Measurements from ENCODE around the gene MTX1. TPM values are rescaled to one million over a fixed set of nuclear protein-coding genes. Genes with fewer than 3 reads are reported as not detected.

The MTX1 gene
- polyA plus RNA-seq, 1 donor: 38.6 TPM

DNA sequence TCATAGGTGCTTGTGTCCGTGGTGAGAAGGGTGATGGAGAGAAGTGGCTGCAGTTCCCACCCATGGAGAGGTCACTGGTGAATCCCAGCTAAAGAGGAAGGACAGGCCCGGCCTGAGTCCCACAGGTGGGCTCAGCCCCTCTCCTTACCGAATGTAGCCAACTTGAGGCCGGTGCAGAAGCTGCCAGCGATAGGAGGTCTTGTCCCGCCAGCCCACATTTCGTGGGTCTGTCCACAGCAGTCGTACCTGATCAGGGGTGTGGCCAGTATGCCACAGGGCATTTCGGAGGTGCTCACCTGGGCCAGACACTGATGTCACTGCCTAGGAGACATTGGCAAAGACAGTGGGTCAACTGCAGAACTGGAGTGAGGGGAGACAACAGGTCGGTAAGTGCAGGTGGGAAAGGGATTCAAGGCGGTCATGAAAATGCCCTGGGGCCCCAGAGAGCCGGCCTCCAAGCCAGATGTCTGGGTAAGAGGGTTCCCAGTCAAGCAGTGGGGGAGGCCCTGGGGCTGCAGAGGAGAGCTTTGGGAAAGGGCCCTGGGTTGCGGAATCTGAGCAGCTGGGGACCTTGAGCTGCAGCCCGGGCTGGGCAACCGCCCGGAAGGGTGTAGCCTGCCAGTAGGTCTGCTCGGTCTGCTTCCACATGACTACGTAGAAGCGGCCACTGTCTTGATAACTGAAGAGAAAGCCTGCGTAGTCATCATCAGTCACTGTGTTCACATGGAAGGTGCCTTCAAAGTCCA, 11.4 kb upstream of the MTX1 start:
- Histone ChIP-seq H3K36me3 (ENCODE audit: control insufficient read depth, insufficient read depth, low read length) (peaks cover 17% of the 10 kb centered on the region), H3K4me3 (ENCODE audit: low read length) (no peak overlapping the region), H3K4me1 (ENCODE audit: control insufficient read depth, insufficient read depth, low read length) (peaks cover 21% of the 10 kb centered on the region), H3K27me3 (ENCODE audit: control insufficient read depth, insufficient read depth, low read length) (peaks cover 14% of the 10 kb centered on the region), H3K27ac (ENCODE audit: low read length) (no peak overlapping the region), H3K9me3 (ENCODE audit: control insufficient read depth, low read depth, low read length) (no peaks in the 10 kb centered on the region)
- no CpG with 5 or more reads among the region's 20 CpGs for WGBS (ENCODE audit: insufficient coverage, low lambda C conversion rate)
- DNase-seq: no peak

DNA sequence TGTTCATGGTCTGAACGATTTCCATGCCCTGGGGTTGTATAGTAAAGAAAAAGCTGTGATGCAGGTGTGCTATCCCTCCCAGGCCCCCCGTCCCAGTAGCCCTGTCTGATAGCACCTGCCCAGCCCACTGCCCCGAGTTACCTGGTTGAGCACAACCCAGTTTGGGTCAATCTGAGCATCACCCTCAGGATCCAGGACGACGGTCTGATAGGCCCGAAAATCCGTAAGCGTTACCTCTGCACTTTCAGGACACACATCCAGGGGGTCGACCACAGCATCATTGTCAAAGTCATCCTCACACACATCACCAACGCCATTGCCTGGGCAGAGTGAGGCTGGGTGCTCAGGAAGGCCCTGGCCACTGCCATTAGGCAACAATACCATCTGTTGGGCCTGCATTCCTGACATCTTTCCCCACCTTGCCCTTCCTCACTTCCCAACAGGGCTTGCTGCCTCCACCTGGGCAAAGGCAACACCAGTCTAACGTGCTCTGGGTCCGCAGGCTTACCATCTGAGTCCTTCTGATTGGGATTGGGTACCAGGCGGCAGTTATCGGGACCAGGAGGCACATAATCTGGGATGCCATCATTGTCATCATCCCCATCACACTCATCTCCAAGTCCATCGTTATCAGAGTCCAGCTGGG, 10.5 kb upstream of the MTX1 start:
- H3K27me3 ChIP-seq (ENCODE audit: control insufficient read depth, insufficient read depth, low read length): peaks cover 14% of the 10 kb centered on the region
- peaks cover 14% of the 10 kb centered on the region for H3K4me1 ChIP-seq (ENCODE audit: control insufficient read depth, insufficient read depth, low read length)
- WGBS (ENCODE audit: insufficient coverage, low lambda C conversion rate): no CpG with 5 or more reads among the region's 15 CpGs
- H3K9me3 ChIP-seq (ENCODE audit: control insufficient read depth, low read depth, low read length): no peaks in the 10 kb centered on the region
- peaks cover 17% of the 10 kb centered on the region for H3K36me3 ChIP-seq (ENCODE audit: control insufficient read depth, insufficient read depth, low read length)
- H3K4me3 ChIP-seq (ENCODE audit: low read length): no peak overlapping the region
- no peak overlapping the region for H3K27ac ChIP-seq (ENCODE audit: low read length)
- DNase-seq: no peak

DNA sequence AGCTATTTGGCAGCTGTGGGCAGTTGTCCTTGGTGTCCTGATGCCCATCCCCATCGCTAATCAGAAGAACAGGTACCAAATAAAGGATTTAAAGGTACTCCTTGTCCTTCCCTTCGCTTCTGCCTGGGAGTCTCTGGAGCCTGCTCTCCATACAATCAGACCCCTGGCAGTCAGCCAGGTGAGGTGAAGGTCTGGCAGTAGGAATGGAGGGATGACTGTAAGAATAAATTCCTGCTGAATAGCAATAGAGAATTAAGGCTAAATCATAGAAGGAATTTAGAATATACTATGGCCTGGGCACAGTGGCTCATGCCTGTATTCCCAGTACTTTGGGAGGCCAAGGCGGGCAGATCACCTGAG, 10.0 kb upstream of the MTX1 start:
- Histone ChIP-seq H3K27ac (ENCODE audit: low read length) (no peak overlapping the region), H3K4me1 (ENCODE audit: control insufficient read depth, insufficient read depth, low read length) (peaks cover 10% of the 10 kb centered on the region), H3K27me3 (ENCODE audit: control insufficient read depth, insufficient read depth, low read length) (peaks cover 14% of the 10 kb centered on the region), H3K4me3 (ENCODE audit: low read length) (no peak overlapping the region), H3K9me3 (ENCODE audit: control insufficient read depth, low read depth, low read length) (no peaks in the 10 kb centered on the region), H3K36me3 (ENCODE audit: control insufficient read depth, insufficient read depth, low read length) (peaks cover 17% of the 10 kb centered on the region)
- no CpG with 5 or more reads among the region's 3 CpGs for WGBS (ENCODE audit: insufficient coverage, low lambda C conversion rate)
- DNase-seq: no peak

DNA sequence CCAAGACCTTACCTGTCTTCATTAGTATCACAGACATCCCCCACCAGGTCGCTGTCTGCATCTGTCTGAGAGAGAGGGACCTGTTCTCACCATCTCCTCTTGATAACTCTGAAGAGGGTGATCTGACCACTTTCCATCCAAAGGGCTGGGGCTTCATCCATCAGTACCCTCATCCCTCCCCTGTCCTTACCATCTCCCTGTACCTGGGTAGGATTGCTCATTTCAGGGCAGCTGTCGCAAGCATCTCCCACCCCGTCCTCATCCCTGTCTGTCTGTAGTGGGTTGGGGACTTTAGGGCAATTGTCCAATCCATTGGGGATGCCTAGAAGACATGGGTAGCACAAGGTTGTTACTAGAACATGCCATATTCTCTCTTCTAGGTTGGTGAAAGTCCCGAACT, 8.7 kb upstream of the MTX1 start:
- Histone ChIP-seq H3K27me3 (ENCODE audit: control insufficient read depth, insufficient read depth, low read length) (peaks cover 8% of the 10 kb centered on the region), H3K36me3 (ENCODE audit: control insufficient read depth, insufficient read depth, low read length) (peaks cover 18% of the 10 kb centered on the region), H3K27ac (ENCODE audit: low read length) (no peak overlapping the region), H3K4me1 (ENCODE audit: control insufficient read depth, insufficient read depth, low read length) (no peaks in the 10 kb centered on the region), H3K9me3 (ENCODE audit: control insufficient read depth, low read depth, low read length) (no peaks in the 10 kb centered on the region), H3K4me3 (ENCODE audit: low read length) (no peak overlapping the region)
- WGBS (ENCODE audit: insufficient coverage, low lambda C conversion rate): 67% methylated on average over 1 of the region's 4 CpGs
- no peak for DNase-seq

DNA sequence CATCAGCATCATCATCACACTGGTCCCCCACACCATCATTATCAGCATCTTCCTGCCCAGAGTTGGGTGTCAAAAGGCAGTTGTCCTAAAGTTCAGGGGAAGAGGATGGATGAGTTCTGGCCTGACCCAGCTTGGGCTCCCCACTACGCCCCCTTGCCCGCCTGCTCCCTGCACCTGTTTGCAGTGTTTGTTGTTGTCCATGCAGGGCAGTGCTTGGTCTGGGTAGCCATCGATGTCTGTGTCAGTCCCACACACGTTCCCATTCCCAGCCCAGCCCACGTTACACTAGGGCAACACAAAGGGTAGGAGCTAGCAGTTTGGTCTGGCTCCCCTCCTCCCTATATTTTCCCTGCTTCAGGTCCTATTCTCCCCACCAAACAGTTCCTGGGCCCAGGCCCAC, 7.6 kb upstream of the MTX1 start:
- Histone ChIP-seq H3K9me3 (ENCODE audit: control insufficient read depth, low read depth, low read length) (no peaks in the 10 kb centered on the region), H3K4me1 (ENCODE audit: control insufficient read depth, insufficient read depth, low read length) (no peaks in the 10 kb centered on the region), H3K27ac (ENCODE audit: low read length) (no peak overlapping the region), H3K4me3 (ENCODE audit: low read length) (no peak overlapping the region), H3K27me3 (ENCODE audit: control insufficient read depth, insufficient read depth, low read length) (no peaks in the 10 kb centered on the region), H3K36me3 (ENCODE audit: control insufficient read depth, insufficient read depth, low read length) (peaks cover 20% of the 10 kb centered on the region)
- DNase-seq: no peak
- WGBS (ENCODE audit: insufficient coverage, low lambda C conversion rate): no CpG with 5 or more reads among the region's 5 CpGs

GRCh38 chr1:155202198-155202597, 6.3 kb upstream of the MTX1 start:
- Histone ChIP-seq H3K27me3 (ENCODE audit: control insufficient read depth, insufficient read depth, low read length) (no peaks in the 10 kb centered on the region), H3K9me3 (ENCODE audit: control insufficient read depth, low read depth, low read length) (no peaks in the 10 kb centered on the region), H3K36me3 (ENCODE audit: control insufficient read depth, insufficient read depth, low read length) (peaks cover 15% of the 10 kb centered on the region), H3K4me1 (ENCODE audit: control insufficient read depth, insufficient read depth, low read length) (peaks cover 7% of the 10 kb centered on the region), H3K27ac (ENCODE audit: low read length) (no peak overlapping the region), H3K4me3 (ENCODE audit: low read length) (no peak overlapping the region)
- WGBS (ENCODE audit: insufficient coverage, low lambda C conversion rate): no CpG with 5 or more reads among the region's 7 CpGs
- no peak for DNase-seq

DNA sequence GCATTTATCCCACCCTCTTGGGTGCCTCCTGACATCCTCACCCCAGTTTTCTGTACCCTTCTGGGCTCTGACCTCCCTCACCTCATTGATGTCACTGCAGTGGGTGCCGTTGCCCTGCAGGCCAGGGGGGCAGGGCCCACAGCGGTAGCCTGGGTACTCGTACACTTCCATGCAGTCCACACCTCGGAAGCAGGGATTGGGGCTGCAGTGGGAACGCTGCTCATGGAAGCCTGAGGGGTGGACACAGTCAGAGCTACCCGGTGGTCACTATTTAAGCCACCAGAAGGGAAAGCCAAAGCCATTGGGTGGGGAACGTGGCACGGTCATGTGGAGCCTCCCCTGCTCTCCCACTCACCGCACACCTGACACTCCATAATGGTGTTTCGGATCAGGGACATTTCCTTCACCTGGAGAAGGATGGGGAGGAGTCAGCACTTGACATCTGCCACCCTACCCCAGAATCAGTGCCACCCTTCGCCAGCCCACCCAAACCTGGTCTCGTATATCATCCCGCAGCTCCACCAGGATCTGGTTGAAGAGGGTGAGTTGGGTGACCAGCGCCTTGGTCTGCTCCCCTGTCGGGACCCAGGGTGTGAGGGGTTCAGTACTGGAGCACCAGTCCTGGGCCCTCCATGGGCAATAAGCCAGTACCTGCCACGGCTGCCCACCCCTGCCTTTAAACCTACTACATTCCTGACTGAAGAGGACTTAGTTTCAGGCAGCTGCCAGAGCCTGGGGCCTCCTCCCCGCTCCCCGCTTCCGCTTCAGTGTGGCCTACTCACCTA, 5.6 kb upstream of the MTX1 start:
- WGBS (ENCODE audit: insufficient coverage, low lambda C conversion rate): no CpG with 5 or more reads among the region's 19 CpGs
- Histone ChIP-seq H3K4me3 (ENCODE audit: low read length) (no peak overlapping the region), H3K27me3 (ENCODE audit: control insufficient read depth, insufficient read depth, low read length) (no peaks in the 10 kb centered on the region), H3K27ac (ENCODE audit: low read length) (no peak overlapping the region), H3K36me3 (ENCODE audit: control insufficient read depth, insufficient read depth, low read length) (peaks cover 14% of the 10 kb centered on the region), H3K9me3 (ENCODE audit: control insufficient read depth, low read depth, low read length) (no peaks in the 10 kb centered on the region), H3K4me1 (ENCODE audit: control insufficient read depth, insufficient read depth, low read length) (peaks cover 13% of the 10 kb centered on the region)
- DNase-seq: no peak

- no CpG with 5 or more reads among the region's 14 CpGs for WGBS (ENCODE audit: insufficient coverage, low lambda C conversion rate)
- no peaks in the 10 kb centered on the region for H3K9me3 ChIP-seq (ENCODE audit: control insufficient read depth, low read depth, low read length)
- no peak overlapping the region for H3K4me3 ChIP-seq (ENCODE audit: low read length)
- H3K27ac ChIP-seq (ENCODE audit: low read length): no peak overlapping the region
- H3K36me3 ChIP-seq (ENCODE audit: control insufficient read depth, insufficient read depth, low read length): peaks cover 8% of the 10 kb centered on the region
- H3K4me1 ChIP-seq (ENCODE audit: control insufficient read depth, insufficient read depth, low read length): peaks cover 22% of the 10 kb centered on the region
- DNase-seq: no peak
- H3K27me3 ChIP-seq (ENCODE audit: control insufficient read depth, insufficient read depth, low read length): no peaks in the 10 kb centered on the region
These were observed 3.5 kb upstream of the MTX1 start for GRCh38 chr1:155205035-155205434.

- H3K27ac ChIP-seq (ENCODE audit: low read length): no peak overlapping the region
- H3K36me3 ChIP-seq (ENCODE audit: control insufficient read depth, insufficient read depth, low read length): peaks cover 3% of the 10 kb centered on the region
- no peak for DNase-seq
- no peaks in the 10 kb centered on the region for H3K27me3 ChIP-seq (ENCODE audit: control insufficient read depth, insufficient read depth, low read length)
- no peak overlapping the region for H3K4me3 ChIP-seq (ENCODE audit: low read length)
- no CpG with 5 or more reads among the region's 9 CpGs for WGBS (ENCODE audit: insufficient coverage, low lambda C conversion rate)
- H3K9me3 ChIP-seq (ENCODE audit: control insufficient read depth, low read depth, low read length): no peaks in the 10 kb centered on the region
- H3K4me1 ChIP-seq (ENCODE audit: control insufficient read depth, insufficient read depth, low read length): peaks cover 26% of the 10 kb centered on the region
These were observed 2.4 kb upstream of the MTX1 start for GRCh38 chr1:155205969-155206593.
